HuH-7.5 (cell line): ENCODE results near the gene TTC39C.
"Not testable (repeated sequence)": the region's sequence is repeated elsewhere in the genome, so short reads cannot be mapped to it uniquely, and the experiment has no call there.

ENCODE experiments used
- DNase-seq: peaks from one replicate; pipeline ENCODE4 v3.0.0; 2011; ENCODE audit warnings: low spot score

TTC39C gene

DNA sequence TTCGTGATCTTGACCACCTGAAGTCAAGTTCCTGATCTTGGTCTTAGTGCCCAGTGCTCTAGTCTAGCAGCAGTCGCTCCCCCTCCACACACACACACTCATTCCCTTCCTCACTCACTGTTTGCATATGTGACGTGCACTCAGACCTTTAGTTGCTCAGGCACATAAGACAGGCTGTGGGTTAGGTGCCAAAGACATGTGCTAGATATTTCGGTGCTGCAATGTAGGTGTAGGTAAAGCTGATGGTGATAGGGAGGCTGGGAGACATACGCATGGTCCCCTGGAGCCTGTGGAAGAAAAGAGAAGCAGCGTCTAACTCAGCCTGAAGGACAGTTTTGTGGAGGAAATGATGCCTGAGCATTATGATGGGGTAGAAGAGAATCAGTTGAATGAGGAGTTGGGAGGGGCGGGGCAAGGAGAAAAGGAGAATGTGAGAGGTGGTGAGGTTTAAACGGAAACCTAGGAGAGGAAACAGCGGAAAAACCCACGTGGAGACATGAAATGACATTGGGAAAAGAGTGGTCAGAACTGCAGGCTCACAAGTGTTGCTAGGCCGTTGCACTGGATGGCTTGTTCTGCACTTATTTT, 3.8 kb downstream of the TTC39C start:
- no peak for DNase-seq

DNA sequence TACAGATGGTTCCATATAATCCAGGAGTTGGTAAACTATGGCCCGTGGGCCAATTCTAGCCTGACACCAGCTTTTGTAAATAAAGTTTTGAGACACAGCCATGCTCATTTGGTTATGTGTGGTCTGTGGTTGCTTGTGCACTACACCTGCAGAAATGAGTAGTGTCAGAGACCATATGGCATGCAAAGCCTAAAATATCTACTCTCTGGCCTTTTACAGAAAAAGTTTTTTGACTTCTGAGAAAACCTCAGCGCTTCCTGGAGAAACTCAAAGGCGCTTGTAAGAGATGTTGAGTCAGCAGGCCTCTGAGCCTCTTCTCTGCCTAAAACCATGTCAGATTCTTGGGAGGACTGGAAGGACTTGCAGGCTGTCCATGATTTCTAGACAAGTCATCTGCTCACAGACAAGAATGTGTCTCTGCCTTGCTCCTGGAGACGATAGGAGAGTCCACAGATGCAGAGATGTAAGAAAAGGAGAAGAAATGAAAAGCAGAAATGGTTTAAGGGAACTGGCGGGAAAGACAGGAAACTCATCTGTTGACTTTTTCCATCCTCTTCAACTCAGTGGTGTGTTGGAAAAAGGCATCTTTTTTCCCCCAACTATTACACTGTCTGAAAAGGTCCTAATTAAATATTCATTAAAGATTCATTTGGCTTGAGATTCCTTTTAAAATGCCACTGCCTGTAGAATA, 5.2 kb downstream of the TTC39C start:
- DNase-seq = no peak

DNA sequence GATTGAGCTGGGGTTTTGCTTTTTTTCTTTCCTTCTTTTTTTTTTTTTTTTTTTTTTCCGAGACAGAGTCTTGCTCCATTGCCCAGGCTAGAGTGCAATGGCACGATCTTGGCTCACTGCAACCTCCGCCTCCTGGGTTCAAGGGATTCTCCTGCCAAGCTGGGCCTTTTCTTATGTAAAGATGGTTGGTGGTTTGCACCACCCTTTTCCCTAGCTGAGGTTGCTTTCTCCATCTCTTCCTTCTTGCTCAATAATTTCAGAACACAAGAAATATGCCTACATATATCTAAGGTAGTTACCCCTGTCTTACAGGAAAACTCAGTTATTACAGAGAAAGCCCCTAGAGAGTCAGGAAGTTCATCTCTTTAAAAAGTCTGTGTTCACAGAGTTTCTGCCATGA, 7.0 kb downstream of the TTC39C start:
- DNase-seq = no peak

DNA sequence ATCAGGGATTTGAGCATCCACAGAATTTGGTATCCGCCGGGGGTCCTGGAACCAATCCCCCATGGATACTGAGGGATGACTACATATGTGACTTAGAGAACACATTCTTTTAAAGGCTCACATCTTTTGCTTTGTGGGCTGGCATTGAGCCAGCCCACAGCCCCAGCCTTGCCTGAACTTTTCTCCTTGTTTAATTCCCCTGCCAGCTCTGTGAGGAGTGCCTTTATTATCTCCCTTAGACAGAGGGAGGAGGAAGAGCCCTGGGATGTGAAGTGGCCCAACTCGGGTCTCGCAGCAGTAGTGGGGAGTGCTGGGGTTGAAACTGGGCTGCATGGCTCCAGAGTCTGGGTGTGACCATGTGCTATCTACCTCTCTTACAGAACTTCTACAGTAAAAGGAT, 7.6 kb downstream of the TTC39C start:
- DNase-seq = no peak

DNA sequence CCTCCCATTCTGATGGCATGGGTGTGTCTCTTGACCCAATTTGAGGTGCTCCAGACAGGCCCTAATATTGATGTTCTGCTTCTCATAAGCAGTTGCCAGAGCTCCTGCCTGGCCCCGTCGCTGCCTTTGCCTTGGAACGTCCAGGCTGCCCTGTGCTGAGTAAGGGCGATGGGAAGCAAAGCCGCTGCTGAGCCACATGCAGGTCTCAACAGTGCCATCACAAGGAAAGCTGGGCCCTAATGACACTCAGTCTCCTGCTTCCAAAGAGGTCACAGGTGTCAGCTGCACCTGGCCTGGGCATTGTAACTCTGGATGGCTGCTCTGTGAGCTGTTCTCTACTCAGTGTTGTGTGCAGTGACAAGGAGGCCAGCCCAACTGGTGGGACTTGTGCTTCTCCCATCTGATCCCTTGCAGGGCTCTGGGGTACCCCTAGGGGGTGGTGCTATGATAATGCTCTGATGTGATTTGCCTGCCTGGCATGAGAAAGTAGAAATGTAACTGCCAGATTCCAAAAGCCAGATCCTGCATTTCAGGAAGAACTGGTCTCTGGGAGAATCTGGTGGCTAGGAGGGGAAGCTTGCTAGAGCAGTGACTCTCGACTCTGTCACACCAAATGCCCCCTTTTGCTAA, 8.7 kb downstream of the TTC39C start:
- no peak for DNase-seq

DNA sequence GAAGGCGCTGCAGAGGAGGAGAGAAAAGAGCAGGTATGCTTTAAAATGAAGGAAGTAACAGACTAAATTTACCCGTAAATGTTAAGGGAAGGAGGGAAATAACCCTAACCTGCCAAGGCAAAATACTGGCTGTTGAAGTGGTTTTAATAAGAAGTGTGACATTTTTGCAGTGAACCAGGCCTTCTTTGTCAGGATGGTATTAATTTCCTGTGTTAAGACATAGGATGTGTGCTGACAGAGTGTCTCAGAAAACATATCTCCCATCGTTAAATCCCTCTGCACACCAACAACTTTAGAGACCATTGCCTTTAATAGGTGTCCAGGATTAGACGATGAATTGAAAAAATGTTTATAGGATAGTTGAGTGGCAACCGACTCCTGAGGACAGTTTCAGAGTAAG, 9.9 kb downstream of the TTC39C start:
- no peak for DNase-seq

DNA sequence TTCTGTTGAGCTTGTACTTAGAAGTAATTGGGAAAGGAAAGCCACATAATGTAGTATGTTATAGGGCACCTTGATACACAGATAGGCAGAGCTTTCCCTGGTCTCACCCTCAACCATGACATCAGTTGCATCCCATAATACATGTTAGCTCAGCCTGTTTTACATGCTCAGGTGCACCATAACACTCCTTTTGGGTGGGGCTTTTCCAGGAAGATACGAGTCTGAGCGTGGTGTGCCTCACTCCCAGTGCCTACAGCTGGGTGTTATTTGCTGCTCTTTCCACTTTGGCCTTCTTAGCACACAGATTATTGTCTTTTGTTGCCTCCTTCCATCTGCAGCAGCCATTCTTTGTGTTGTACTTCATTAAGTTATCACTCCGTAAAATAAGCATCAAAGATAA, 11.9 kb downstream of the TTC39C start:
- DNase-seq = no peak

DNA sequence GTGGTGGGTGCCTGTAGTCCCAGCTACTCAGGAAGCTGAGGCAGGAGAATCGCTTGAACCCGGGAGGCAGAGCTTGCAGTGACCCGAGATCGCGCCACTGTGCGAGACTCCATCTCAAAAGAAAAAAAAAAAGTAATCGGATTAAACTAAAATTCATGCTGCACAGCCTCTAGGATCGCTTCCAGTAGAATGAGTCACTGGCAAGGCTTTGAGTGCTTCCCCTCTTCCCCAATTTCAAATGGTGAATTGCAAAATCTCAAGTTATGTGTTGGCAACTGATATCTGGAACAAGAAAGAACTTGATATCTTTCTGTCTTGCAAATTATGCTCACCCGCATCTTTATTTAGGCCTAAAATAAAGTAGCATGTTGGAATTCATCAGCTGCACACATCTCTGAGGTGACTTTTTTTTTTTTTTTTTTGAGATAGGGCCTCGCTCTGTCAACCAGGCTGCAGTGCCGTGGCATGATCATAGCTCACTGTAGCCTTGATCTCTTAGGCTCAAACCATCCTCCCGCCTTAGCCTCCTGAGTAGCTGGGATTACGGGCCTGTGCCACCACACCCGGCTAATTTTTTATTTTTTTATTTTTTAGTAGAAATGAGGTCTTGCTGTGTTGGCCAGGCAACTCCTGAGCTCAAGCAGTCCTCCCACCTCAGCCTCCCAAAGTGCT, 12.7 kb downstream of the TTC39C start:
- DNase-seq = no peak

DNA sequence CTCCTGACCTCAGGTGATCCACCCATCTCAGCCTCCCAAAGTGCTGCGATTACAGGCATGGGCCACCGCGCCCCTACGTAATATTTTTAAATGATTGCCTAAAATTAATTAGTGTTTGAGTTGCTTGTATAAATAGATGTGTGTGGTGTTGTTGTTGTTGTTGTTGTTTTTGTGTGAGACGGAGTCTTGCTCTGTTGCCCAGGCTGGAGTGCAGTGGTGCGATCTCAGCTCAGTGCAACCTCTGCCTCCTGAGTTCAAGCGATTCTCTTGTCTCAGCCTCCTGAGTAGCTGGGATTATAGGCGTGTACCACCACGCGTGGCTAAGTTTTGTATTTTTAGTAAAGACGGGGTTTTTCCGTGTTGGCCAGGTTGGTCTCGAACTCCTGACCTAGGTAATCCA, 14.4 kb downstream of the TTC39C start:
- DNase-seq = not testable (repeated sequence)

DNA sequence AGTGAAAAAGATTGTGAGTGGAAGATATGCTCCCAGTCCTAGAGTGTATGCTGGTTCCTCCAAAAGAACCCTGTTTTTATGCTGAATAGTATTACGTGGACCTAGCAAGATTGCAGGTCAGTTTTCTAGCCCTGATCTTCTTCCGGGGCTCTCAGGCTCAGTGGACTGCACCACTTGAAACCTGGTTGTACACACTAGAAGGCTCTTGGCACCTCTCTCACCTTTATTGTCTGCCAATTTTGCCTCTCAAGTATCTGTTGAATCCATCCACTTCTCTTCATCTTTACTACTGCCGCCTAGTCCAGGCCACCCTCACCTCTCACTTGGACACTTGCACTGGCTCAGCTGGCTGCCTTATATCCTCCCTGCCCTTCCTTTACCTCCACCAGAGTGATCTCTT, 16.8 kb downstream of the TTC39C start:
- no peak for DNase-seq

DNA sequence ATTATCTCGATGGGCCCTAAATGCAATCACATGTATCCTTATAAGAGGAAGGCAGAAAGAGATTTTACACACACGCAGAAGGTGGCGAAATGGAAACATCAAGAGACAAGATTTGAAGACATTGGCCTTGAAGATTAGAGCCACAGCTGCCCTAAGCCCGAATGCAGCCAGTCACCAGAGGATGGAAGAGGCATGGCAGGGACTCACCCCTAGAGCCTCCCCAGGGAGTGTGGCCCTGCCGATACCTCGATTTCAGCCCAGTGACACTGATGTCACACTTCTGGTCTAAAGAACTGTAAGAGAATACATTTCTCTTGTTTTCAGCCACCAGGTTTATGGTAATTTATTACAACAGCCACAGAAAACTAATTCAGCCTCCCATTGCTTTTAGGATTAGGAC, 17.4 kb downstream of the TTC39C start:
- no peak for DNase-seq

DNA sequence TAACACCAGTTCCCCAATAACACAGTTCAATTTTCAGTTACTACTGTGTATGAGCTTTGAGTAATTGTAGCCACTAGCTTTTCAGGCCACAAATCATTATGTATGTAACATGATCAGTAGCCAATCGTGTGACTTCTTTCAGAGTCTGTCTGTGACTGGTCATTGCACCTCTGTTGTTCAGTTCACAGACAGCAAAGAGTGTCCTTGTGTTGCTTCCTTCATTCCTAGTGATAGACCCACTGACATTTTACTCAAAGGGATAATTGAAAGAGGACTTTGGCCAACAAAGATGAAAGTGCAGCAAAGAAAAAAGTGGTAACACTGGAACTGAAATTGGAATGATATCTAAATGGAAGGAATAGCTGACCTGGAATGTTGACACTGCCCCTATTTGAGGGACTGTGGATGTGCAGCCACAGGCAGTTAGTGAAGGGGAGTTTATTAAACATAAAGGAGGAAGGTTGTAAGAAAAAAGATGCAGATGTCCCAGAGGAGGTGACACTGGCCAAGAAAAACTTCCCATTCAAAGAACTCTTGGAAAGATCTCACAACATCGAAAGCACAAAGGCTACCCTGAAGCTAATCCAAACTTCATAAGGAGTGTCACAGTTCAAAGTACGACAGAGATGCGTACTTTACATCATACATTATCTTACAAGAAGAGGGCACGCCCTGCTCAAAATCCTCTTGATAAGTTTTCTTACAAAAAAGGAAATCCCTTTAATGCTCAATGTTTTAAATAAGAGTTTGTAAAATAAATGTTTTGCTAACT, 19.3 kb downstream of the TTC39C start:
- no peak for DNase-seq

DNA sequence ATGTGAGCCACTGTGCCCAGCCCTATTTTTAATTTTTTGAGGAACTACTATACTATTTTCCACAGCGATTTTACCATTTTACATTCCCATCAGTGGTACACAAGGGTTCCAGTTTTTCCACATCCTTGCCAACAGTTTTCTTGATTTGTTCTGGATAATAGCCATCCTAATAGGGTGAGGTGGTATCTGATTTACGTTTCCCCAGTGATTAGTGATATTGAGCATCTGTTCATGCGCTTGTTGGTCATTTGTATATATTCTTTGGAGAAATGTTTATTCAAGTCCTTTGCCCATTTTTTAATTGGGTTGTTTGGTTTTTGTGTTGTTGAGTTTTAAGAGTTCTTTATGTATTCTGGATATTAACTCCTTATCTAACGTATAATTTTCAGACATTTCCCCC, 20.8 kb downstream of the TTC39C start:
- DNase-seq = no peak

DNA sequence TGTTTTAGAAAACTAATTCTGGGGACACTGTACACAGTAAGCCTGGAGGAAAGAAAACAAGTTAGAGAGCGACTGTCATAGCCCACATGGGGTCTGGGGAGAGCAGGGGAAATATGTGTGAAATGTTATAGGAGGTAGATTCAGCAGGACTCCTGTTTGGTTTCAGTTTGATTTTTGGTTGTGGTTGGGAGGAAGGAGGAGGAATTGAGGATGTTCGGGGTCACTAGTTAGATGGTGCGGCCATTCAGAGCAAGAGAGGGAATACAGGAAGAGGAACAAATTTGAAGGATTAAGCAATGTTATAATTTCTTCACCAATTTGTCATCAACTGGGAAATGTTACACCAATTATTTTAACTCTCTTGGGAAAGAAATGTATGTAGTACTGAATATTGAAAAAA, 25.1 kb downstream of the TTC39C start:
- no peak for DNase-seq

DNA sequence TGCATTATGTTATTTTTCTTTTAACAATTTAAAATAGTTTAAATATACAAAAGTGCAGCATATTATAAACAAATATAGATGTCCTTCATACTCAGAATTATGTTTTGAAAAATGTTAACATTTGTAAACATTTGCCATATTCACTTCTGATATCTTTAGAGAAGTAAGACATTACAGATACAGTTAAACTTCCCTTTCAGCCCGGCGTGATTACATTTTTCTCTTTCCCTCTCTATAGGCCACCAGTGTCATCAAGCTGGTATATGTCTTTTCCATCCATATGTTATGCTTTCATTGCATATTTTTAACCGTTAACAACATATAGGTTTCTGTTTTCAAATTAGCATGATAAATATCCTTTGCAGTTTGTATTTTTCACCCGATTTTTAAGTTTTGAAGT, 27.1 kb downstream of the TTC39C start:
- DNase-seq = no peak

DNA sequence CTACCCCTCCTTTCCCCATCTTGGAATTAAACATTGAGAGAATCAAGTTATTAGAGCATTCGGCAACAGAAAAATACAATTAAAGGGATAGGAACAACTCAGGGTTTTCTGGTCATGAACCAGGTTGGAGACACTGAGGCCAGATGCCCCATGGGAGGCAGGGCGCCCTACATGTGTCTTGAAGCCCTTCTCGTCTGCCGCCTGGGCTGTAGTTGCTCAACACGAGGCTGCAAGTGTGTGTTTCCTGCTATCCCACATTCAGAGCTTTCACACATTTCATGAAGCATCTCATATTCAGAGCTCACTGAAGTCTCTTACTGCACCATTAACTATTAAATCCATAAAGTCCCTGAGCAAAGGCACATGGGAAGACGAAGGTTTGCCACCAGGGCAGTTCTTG, 28.8 kb downstream of the TTC39C start:
- DNase-seq = no peak

DNA sequence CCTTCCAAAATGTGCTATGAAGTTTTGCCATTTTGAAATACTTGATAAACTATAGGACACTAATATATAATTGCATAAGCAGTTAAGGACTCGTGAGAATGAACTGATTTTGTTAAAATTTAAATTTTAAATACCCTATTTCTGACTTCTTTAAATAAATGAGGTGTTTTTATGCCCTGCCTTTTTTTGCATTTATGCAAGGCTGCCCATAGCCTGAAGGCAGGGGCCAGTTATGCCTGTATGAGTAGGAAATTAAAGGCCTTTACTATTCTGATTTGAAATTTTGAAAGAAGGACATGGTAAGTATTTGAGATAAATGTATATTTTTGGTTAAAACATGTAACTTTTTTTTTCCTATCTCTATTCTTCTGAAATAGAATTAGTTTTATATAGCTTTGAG, 33.7 kb downstream of the TTC39C start:
- DNase-seq = no peak

DNA sequence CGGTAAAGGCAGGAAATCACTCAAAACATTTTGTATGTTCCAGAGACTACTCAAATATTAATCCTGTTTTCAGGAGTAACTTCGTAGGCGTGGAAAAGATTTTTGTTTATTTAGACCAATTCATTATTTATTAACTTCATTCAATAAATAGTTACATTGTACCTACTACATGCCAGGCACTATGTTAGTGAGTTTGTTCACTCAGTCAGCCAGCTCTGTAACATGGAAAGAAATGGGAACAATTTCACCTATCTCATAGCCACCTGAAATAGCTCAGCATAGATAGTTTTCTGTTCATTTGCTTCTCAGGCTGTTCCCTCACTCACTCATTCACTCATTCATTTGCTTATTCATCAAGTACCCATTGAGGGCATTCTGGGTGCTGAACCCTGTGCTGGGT, 34.6 kb downstream of the TTC39C start:
- DNase-seq = no peak

DNA sequence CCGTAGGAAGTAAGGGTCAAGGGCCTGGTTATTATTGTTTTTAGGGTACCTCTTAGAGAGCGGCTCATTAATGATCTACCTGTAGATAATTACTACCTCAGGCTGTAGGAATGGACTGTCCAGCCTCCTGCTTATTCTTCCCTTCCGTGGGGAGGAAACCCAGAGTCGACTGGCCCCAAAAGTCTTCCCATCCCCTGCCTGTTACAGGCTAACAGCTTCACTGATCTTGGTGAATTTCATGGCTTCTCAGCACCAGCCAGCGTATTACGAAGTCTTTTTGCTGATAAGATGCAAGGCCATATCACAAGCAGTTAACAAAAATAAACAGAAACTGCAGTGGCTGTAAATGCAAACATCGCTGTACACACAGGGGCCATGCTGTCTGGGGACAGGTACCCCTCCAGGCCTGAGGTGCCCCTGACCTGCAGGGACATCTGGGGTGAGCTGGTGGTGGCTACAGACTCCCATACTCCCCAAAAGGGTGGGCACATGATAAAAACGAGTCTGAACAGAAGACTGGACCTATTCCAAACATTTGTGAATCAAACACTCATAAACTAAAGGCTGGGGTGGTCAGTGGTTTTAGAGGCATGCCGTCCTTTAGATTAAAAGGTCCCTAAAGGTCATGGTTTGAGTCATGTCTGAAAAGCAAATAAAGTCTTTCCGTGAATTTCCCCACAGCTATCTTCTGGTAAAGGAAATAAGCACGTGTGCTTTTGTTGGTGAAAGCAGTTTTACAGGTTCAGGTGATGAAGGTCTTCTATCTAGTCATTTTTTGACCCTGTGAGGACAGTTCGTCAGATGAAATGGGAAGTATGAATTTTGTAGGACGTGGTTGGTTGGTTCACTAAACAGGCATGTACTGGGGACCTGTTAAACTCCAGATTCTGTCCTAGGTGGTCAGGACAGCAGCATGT, 36.7 kb downstream of the TTC39C start:
- DNase-seq = no peak

DNA sequence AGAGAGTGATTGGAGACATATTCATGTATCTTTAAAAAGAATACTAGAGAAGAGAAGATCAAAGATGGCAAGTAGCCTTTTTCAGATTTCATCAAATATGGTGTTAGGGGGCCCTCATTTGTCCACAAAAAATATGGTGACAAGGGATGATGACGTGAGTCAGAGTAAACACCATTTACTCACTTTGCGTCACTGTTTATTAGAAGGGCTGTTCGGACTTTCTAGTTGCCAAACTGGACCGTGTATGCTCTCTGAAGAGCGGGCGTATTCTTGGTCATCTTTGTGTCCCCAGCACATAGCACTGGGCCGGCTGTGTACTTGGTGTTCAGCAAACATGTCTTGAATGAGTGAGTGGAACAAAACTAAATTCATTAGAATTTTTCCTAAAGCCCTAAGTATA, 37.5 kb downstream of the TTC39C start:
- DNase-seq = no peak

DNA sequence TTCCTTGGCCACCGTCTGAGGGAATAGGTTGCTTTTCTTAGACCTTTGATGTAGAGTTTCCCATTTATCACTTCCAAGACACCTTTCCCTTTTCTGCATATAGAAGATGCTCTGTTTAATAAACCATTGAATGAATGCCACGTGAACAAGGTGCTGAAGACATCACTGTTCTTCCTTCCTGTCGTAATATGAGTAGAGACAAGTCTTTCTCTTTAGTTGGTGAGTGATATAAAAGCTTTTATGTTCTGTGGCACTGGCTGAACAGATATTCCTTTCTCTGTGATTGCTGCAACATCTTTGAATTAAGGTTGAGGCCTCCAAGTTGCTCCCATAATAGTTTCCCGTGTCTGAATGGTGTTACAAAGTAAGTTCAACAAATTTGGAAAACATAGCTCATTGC, 38.7 kb downstream of the TTC39C start:
- DNase-seq = no peak
